ENCODE data around the gene MSL1.
"Not testable (repeated sequence)": the region's sequence is repeated elsewhere in the genome, so short reads cannot be mapped to it uniquely, and the experiment has no call there.

Gene MSL1

GRCh38 chr17:40130352-40131042 lies 8.7 kb downstream of the MSL1 start:
- DNase-seq, result no peak

GRCh38 chr17:40134184-40134583 lies 12.4 kb downstream of the MSL1 start:
- no peak for DNase-seq

- no peak for DNase-seq
Observed at GRCh38 chr17:40135817-40136216, 14.0 kb downstream of the MSL1 start.

- no peak for DNase-seq
Observed at GRCh38 chr17:40139566-40140058, 17.8 kb downstream of the MSL1 start.

- not testable (repeated sequence) for DNase-seq
Observed at GRCh38 chr17:40143166-40143565, 21.4 kb downstream of the MSL1 start.

- no peak for DNase-seq
Observed at GRCh38 chr17:40145476-40145875, 23.7 kb downstream of the MSL1 start.

- DNase-seq, result no peak
Observed at GRCh38 chr17:40148527-40148926, 26.8 kb downstream of the MSL1 start.

- no peak for DNase-seq
Observed at GRCh38 chr17:40150276-40150675, 28.5 kb downstream of the MSL1 start.

- DNase-seq, result no peak
Observed at GRCh38 chr17:40151414-40151963, 29.7 kb downstream of the MSL1 start.

GRCh38 chr17:40153603-40154236 lies 31.9 kb downstream of the MSL1 start:
- no peak for DNase-seq

- no peak for DNase-seq
Observed at GRCh38 chr17:40157973-40158372, 36.2 kb downstream of the MSL1 start.

GRCh38 chr17:40158438-40159013 lies 36.8 kb downstream of the MSL1 start:
- DNase-seq, result no peak

- DNase-seq, result no peak
Observed at GRCh38 chr17:40159456-40159855, 37.7 kb downstream of the MSL1 start.

GRCh38 chr17:40167685-40168261 lies 46.0 kb downstream of the MSL1 start:
- no peak for DNase-seq

GRCh38 chr17:40168262-40168832 lies 46.6 kb downstream of the MSL1 start:
- DNase-seq, result no peak

- no peak for DNase-seq
Observed at GRCh38 chr17:40170325-40170724, 48.6 kb downstream of the MSL1 start.

GRCh38 chr17:40171750-40172149 lies 50.0 kb downstream of the MSL1 start:
- DNase-seq, result no peak

GRCh38 chr17:40173091-40173777 lies 51.5 kb downstream of the MSL1 start:
- no peak for DNase-seq

GRCh38 chr17:40173778-40174135 lies 52.0 kb downstream of the MSL1 start:
- no peak for DNase-seq

- no peak for DNase-seq
Observed at GRCh38 chr17:40174514-40174913, 52.7 kb downstream of the MSL1 start.

- DNase-seq, result no peak
Observed at GRCh38 chr17:40175928-40176753, 54.4 kb downstream of the MSL1 start.

- no peak for DNase-seq
Observed at GRCh38 chr17:40176754-40177110, 55.0 kb downstream of the MSL1 start.

Data from NCI-H187 (cell line).